T follicular helper cell (primary cell): ENCODE data around the gene AMIGO1.
"Not testable (repeated sequence)": the region's sequence is repeated elsewhere in the genome, so short reads cannot be mapped to it uniquely, and the experiment has no call there.

Experiments
- DNase-seq: peaks from one replicate; pipeline ENCODE4 v3.0.0-alpha.2; 2020; ENCODE audit warnings: low read depth

AMIGO1 gene

DNA sequence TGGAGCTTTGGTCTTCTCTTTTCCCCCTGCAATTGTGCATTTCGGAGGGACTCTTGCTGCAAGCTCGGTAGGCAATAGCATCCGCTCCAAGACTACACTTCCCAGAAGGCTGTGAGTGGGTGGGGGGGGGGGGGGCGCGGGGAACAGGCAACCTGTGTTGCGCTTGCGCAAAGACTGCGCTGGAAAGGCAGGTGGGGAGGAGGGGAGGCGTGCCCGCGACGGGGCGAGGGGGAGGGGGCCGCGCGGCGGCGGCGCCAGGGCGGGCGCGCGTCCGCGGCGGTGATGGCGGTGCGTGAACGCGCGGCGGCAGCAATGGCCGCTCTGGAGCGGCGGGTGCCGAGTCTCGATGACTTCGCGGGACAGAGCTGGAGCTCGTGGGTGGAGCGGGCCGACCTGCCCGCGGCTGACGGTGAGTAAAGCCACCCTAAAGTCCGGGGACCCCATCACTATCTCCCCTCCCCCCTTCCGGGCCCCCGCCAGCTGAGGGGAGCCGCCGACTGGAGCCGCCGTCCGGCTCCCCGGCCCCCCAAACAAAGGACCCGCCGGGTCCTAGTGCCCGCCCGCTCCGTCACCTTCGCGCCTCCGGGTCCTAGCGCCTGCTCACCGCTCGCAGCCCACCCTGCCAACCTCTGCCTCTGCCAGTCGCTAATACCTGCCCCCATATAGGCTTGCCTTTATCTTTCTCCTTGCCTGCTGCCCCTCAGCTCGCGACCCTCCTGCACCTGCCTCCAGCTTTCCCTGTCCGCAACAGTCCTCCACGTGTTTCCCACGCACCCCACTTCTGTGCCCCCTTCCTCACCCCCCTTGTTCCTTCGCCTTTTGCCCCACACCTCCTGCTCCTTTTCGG lies 25.6 kb downstream of the AMIGO1 start, which contains the start of gene ATXN7L2:
ATXN7L2 (plus strand) TSS at position 234 of the 847 bp plus-strand sequence; CDS start at position 283, 49 bp downstream.
- peak; percentile 90 for DNase-seq

DNA sequence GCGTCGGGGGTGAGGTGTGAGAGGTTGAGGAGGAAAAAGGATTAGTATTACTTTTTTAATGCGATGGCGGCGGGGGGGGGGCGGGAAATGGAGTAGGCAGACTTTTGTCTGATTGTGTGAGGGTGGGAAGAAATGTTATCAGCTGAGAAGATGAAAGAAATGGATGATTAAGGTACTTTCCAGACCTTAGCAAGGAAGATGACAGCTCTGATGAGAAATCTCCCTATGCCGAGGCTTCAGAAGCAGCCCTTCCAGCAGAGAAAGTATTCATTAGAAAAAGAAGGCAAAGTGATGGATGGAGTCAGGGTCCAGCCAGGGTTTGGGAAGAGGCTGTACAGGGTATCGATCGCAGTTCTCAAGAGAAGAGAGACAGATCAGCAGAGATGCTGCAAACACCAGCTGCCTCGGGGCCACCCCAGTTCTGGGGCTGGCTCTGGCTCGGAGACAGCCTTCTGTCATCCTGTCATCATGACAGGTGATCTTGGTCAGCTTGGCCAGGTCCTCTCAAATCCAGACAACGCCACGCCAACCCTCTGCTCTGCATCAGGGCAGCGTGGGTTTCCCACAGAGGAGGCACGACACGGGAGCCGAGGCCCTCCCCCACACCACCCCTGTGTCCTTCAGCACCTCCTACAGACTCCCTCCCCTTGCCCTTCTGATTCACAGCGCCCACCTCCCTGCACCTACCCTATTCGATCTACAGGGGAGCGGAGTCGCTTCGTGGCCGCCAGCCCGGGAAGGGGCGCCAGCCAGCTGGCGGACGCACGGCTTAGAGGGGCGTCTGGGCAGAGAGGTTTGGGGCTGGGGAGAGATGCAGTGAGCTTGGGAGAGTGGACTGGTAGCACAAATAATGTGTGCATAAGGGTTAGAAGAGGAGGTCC lies 26.5 kb downstream of the AMIGO1 start:
- DNase-seq, result peak; percentile 27

DNA sequence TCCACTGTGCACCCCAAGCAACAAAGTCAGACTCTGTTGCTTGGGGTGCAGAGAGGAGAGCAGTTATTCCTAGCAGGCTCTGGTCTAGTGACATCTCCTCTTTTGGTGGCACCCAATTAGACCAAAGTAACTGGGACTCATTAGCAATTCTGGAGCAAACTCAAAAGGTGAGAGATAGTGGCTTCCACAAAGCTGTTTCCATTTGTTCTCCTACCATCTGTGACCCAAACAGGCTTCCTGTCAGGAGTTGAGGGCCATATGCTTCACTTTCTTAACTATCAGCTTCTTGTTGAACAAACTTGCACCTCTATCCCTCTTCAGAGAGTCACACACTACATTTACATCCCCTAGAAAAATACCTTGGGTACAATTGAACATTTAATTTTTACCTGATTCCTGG lies 27.3 kb downstream of the AMIGO1 start:
- no peak for DNase-seq

- DNase-seq, result no peak
These were observed 27.9 kb downstream of the AMIGO1 start for GRCh38 chr1:109481646-109482045.

GRCh38 chr1:109479901-109480300 lies 29.6 kb downstream of the AMIGO1 start:
- DNase-seq, result no peak

- DNase-seq, result no peak
These were observed 30.2 kb downstream of the AMIGO1 start for GRCh38 chr1:109479311-109479710.

- peak; percentile 23 for DNase-seq
These were observed 30.7 kb downstream of the AMIGO1 start for GRCh38 chr1:109478806-109479205.

DNA sequence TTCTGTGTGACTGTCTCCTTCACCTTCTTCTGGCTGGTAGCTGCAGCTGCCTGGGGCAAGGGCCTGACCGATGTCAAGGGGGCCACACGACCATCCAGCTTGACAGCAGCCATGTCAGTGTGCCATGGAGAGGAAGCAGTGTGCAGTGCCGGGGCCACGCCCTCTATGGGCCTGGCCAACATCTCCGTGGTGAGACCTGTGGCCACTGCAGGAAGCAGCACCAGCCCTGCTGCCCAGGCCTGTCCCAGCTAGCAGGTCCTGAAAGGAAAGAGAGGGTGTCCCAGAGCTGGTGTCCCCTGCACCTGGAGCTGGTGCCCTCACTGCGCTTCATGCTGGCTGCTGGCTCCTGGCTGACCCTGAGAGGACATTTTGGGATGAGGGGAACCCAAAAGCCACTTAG lies 31.7 kb downstream of the AMIGO1 start:
- DNase-seq, result no peak

GRCh38 chr1:109476825-109477224 lies 32.7 kb downstream of the AMIGO1 start:
- no peak for DNase-seq

GRCh38 chr1:109475261-109475660 lies 34.3 kb downstream of the AMIGO1 start:
- DNase-seq, result no peak

GRCh38 chr1:109474697-109475096 lies 34.8 kb downstream of the AMIGO1 start:
- no peak for DNase-seq

DNA sequence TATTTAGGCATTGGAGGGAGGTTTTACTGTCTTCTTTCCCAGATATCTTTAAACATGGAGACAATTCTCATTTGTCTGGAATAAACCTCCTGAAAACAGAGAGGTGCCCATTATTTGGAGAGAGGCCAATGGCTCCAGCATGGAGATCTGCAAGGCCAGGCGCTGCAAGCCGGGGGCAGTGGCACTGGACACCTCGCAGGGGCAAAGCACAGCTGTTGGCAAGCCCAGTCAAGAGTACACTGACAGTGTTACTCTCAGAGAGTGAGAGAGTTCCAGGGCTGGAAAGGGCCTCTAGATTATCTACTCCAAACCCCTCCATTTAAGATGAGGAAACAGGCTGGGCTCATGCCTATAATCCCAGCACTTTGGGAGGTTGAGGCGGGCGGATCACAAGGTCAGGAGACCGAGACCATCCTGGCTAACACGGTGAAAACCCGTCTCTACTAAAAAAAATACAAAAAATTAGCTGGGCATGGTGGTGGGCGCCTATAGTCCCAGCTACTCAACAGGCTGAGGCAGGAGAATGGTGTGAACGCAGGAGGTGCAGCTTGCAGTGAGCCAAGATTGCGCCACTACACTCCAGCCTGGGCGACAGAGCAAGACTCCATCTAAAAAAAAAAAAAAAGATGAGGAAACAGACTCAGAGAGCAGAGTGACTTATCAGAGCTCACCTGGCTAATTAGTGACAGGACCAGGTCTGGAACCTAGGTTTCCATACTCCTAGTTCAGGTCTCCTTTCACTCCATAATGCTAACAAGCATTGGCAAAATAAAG lies 36.1 kb downstream of the AMIGO1 start:
- DNase-seq, result not testable (repeated sequence)

DNA sequence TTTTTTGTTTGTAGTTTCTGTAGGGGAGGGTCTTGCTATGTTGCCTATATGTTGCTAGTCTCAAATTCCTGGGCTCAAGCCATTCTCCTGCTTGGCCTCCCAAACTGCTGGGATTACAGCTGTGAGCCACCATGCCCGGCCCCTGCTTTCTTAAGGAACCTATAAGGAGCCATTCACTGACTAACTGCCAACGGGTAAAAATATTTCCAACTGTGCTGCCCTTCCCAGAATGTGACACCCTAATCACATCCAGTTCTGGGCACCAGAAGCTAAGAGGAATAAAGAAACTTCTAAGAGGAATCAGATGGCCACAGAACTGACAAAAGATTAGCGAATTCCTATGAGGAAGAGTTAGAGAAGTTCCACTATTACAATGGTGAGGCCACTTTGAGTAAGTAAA lies 36.7 kb downstream of the AMIGO1 start:
- no peak for DNase-seq

GRCh38 chr1:109470245-109470644 lies 39.3 kb downstream of the AMIGO1 start:
- no peak for DNase-seq

- no peak for DNase-seq
These were observed 40.6 kb downstream of the AMIGO1 start for GRCh38 chr1:109468903-109469302.

GRCh38 chr1:109468061-109468460 lies 41.5 kb downstream of the AMIGO1 start:
- DNase-seq, result no peak

GRCh38 chr1:109467301-109467777 lies 42.2 kb downstream of the AMIGO1 start:
- DNase-seq, result no peak

DNA sequence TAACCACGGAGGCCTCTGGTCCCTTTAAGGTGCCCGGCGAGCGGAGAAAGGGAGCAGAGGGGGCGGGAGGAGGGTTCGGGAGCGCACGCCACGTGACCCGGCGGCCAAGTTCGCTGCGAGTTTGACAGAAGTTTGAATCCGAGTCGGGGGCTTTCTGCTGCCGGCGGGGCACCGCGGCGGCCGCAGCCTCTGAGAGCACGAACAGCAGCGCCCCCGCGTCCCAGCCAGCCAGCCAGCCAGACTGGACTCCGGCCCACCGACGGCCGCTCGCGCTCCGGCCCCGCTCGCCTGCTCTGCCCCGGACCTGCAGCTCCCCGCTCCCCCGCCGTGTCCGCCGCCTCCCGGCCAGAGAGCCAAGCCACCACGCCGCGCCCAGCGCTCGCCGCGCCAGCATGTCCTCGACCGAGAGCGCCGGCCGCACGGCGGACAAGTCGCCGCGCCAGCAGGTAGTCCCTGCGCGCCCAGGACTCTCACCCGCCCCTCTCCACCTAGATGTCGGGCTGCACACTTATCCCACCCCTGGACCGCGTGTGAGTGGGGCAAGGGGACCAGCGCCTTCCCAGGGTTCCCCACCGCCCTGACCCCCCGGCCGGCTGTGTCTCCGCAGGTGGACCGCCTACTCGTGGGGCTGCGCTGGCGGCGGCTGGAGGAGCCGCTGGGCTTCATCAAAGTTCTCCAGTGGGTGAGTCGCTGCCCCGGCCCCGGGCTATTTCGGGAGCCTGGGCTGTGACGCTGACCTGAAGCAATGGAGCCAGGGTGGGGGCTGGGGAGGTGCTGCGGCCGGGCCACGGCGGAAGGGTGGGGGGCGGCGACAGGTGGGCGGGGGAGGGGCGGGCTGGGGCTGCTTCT lies 42.9 kb downstream of the AMIGO1 start, which contains the start of gene SYPL2:
SYPL2 (plus strand) TSS at position 95 of the 849 bp plus-strand sequence; CDS start at position 393, 298 bp downstream.
- no peak for DNase-seq

- DNase-seq, result no peak
These were observed 43.4 kb downstream of the AMIGO1 start for GRCh38 chr1:109466125-109466451.

DNA sequence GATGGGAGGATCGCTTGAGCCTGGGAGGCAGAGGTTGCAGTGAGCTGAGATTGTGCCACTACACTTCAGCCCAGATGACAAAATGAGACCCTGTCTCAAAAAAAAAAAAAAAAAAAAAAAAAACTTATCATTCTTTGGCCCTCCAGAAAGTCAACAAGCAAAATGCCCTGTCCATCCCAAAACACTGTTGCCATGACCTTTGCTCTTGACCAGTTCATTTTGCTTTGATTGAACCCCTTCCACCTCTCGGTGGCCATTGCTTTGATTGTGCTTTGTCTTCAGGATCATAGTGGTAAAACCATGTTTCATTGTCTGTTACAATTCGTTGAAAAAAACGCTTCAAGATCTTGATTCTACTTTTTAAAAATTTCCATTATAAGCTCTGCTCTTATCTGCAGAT lies 51.7 kb downstream of the AMIGO1 start:
- DNase-seq, result no peak
